ENCODE measurements around the gene DDX20.

Gene DDX20

DNA sequence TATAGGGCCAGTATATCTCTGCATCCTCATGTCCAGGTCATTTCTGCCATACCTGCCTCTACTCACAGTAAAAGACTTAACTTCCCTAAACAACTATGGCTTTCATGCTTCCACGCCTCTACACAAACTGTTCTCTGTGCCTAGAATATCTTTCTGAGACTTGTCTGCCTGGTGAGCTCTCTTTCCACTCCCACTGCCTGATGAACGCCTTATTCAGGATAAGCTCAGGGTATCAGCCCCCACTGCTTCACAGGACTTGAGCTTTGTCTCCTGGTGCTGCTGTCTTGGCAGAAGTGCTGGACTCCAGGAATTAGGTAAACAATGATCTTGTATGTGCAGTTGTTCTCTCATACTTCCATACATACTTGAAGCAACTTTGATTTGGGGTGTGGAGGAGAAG, 4.8 kb upstream of the DDX20 start:
- no peak for DNase-seq (ENCODE audit: low spot score)

DNA sequence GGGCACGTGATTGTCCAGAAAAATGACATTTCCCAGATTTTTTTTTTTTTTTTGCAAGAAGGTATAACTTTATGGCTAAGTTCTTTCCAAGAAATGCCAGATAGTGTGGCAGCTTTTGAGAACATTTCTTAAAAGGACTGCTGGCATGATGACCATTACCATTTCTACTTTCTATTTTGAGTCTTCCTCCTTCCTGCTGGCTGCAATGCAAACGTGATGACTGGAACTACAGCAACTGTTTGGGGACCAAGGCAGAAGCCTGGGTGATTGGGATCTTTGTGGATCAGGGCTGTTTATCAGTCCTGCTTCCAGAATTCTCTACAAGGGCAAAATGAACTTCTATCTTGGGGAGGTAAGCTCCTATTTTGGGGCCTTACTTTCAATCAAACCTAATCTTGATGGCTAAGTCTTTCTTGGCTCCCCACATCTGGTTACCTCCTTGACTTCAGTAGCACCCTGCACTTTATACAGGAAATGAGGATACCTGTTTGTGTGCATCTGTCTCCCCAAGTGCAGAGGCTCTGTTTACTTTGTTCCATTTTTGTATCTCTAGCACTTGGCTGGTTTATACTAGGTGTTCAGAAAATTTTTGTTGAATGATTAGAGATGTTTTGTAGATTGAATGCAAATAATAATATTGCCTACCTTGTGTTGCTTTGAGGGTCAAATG, 3.7 kb upstream of the DDX20 start:
- peak; percentile 55 for DNase-seq (ENCODE audit: low spot score)

DNA sequence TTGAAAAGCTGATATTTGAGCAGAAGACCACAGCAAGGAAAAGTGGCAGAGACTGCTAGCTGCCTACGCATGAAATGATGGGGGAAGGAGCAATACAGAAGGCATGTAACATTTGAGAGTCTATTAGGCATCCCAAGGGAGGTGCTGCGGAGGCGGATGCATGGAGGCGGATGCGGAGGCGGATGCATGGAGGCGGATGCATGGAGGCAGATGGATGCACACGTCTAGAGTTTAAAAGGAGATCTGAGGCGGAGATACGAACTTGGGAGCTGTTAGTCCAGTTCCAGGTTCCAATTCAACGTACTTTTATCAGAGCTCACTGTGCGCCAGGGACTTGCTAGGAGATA, 744 bp upstream of the DDX20 start:
- no peak for DNase-seq (ENCODE audit: low spot score)

DNA sequence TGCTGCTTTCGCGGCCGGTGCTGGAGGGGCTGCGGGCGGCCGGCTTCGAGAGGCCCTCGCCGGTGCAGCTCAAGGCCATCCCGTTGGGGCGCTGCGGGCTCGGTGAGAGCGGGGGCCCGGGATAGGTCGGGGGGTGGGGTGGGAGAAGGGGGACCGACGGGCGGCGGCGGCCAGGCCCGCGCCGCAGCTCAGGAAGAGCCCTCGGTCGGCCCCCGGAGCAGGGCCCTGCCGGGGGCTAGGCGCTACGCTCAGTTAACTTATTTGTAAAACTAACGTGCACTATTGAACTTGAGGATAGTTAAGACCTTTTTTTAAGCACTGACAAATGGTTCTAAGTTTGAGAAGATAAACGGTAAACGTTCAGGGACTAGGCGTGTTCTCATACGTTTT, 418 bp downstream of the DDX20 start:
- DNase-seq (ENCODE audit: low spot score), result no peak

DNA sequence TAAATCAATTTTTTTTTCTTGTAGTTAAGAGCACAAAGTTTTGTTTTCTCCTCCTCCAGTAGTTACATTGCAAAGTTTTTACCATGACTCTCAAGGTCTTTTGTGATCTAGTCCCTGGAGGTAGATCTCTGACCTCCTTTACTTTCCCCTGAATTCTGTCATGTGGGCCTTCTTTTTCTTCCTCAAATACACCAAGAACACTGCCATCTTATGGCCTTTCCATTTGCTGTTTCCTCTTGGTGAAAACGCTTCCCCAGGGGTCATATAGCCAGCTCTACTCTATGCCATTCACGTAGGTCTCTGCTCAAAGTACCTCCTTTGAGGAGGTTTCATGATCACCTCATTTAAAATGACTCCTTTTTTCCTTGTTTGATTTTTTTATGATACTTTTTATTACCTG, 2.7 kb downstream of the DDX20 start:
- DNase-seq (ENCODE audit: low spot score), result peak; percentile 51

DNA sequence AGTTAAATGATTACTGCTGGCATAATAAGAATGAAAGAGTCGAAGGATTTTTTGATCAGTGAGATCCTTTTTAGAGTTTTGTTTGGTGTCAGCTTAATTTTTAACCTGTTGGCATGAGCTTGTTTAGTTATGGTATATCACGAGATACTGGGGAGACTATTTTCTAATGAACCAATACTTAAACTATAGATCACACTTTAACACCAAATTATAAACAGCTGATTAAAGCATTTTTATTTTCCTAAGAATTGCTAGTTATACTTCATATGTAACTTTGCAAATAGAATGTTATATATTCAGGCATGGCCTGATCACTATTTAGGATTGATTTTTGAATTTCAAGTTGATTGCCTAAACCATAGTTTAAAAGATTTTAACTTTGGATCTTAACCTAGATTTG, 6.0 kb downstream of the DDX20 start:
- no peak for DNase-seq (ENCODE audit: low spot score)

DNA sequence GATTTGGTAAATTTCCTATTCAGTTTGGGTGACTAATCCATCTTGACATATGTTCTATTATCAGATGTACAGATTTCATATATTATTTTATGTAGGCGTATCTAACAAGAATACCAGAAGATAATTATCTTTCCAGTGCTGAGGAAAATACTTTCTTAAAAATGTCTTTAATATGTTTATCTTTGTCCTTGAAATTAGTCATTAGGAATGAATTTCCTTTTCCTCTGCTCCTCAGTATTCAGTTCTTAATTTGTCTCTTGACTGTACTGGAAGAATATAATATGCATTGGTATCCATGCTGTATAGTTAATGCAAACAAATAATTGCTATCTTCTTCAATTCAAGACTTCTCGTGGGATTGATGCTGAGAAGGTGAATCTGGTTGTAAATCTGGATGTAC, 6.6 kb downstream of the DDX20 start:
- DNase-seq (ENCODE audit: low spot score), result no peak

DNA sequence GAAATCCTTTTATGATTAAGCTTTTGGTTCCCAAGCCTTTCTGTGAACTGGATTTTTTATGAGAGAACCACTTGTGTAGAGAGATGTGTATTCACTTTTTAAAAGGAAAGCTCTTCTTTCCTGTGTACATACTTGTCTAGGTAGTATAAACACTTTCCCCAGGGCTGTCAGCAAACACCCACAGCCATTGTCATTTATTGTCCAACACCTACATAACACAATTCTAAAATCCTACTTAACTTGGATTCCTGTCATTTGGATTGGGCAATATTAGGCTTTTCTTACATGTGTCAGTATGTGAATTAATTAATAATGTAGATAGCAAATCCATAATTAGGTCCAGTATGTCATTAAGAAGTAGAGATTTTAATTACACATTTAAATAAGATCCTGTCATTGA, 12.3 kb downstream of the DDX20 start:
- no peak for DNase-seq (ENCODE audit: low spot score)

DNA sequence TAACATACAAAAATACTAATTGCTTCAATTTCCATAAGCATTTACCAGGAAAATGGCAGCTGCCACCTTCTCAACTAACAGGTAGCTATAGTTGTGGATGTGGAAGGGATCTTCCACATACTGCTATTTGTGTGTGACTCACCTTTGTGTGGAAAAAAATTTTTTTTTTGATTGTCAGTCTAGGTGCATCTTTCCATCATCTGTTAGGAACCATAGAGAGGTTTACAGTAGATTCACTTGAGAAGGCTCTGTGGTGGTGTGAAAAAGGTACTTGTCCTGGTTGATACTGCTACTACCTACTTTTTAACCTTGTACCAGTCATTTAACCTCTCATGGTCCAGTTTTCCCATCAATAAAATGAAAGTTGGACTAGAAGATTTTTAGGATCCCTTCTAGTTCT, 12.9 kb downstream of the DDX20 start:
- DNase-seq (ENCODE audit: low spot score), result no peak

DNA sequence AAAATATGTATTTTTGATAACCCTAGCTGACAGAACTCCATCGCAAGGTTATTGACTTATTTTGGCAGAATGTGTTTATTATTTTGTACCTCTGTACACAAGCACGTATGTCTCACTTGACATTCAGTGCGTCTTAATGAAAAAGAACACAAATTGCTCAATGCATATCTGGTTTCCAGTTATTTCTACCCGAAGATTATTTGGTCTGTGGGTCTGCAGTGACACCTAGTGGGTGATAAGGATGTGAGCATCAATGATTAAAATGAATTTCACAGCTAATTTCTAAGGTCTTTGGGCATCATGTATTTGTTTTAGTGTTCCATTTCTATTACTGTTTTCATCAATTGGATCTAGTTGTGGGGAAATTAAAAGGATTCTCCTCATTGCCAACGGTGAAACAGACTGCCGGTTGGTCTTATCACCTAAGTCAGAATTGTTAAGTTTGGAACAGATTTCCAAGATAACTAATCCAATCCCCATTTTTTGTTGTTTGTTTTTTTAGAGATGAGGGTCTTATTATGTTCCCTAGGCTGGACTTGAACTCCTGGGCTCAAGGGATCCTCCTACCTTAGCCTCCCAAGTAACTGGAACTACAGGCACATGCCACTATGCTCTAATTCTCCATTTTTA, 13.9 kb downstream of the DDX20 start:
- DNase-seq (ENCODE audit: low spot score), result peak; percentile 85

DNA sequence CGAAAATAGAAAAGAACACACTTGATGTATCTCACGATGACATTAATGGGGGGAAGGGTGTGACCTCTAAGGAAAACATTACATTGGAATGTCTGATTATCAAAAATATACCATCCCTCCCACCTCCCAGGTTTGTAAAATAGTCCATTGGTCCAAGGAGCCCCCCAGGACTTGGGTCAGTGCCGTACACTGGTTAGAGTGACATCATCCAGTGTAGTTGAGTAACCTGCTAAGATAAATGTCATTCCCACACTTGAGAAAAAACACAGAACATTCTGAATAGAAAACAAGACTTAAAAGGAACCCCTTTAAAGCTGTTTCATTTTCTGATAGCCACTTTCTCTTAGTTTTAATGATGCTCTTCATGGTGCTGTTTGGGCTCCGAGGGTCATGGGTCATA, 15.2 kb downstream of the DDX20 start:
- DNase-seq (ENCODE audit: low spot score), result no peak

DNA sequence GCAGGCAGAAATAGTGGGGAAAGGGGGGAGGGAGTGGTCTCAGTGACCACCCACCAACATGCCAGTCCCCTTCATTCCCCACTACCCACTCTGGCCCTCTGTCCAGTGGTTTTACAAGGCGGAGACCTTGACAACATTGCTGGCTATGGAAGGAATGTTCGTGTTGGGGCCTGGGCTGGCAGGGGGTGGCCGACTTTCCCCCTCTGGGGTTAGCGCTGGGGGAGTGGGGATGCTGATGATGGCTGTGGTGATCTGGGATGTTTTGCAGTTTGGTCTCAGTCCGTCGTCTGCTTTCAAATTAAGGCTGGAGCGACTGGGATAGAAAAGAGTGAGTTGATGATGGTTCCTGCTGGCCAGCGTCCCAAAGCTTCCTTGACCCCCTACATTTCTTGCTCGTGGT, 20.3 kb downstream of the DDX20 start:
- no peak for DNase-seq (ENCODE audit: low spot score)

DNA sequence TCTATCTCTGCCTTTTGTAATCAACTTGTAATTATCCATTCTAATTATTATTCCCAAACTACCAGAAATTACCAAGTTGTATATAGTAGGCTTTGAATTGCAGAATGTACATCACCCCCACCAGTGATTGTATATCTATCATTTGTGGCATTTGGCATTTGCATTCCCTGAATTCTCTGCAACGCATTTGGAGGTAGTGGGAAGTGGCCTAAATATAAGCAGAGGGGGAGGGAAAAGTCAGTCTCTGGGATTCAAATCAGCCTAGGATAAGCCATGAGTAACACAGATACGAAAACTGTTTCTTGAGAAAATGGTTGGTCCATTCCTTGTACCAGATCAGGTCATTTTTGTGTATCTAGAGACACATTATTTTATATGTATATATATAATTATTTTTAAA, 20.7 kb downstream of the DDX20 start:
- DNase-seq (ENCODE audit: low spot score), result no peak

DNA sequence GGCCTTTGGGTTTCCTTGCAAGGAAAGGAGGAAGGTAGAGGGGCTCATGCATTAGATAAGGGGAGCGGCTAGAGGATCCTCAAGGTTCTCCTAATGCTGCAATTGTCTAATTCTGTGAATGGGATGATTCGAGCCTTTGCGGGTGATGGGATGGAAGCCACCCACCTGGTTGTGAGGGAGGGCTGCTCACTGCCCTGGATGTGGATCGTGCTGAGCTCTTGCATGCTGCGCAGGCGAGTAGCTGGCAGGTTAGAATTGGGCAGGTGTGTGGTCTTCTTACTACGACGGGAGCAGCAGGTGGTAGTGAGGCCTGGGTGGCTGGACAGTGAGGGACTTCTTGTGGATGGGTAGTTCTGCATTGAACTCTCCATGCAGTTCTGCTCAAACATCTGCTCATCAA, 21.2 kb downstream of the DDX20 start:
- DNase-seq (ENCODE audit: low spot score), result no peak

DNA sequence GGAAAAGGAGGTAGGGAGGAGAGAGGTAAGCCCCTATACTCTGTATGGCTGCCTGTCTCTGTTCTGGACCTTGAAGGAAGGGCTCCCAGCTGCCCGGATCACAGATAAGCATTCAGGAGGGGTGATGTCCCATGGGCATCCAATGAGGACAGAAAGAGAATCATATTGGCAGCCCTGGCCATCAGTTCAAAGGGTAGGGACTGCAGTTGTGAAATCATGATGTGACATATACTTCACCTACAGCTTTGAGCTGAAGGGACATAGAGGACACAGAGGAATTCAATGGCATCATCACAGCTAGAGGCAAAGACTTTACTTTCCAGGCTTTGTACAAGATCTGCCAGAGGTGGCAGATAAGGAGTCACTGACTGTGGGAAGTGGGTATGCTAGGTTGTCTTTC, 21.6 kb downstream of the DDX20 start:
- DNase-seq (ENCODE audit: low spot score), result no peak

DNA sequence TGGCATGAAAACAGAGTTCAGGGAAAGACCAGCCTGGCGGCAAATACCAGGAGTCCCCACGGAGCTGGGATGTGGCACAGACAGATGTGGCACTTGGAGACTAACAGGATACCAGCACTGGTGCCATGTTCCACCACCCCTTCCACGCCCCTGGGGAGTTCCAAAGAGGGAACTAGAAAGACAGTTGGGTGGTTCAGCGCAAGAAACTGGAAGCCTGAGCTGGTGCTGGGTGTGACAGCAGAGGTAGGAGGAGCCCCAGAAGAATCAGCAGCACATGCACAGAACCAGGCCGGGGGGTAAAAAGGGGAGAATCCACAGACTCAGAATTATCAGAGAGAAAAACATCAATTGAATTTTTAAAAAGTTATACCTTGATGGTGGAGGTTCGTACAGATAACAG, 22.4 kb downstream of the DDX20 start:
- no peak for DNase-seq (ENCODE audit: low spot score)

DNA sequence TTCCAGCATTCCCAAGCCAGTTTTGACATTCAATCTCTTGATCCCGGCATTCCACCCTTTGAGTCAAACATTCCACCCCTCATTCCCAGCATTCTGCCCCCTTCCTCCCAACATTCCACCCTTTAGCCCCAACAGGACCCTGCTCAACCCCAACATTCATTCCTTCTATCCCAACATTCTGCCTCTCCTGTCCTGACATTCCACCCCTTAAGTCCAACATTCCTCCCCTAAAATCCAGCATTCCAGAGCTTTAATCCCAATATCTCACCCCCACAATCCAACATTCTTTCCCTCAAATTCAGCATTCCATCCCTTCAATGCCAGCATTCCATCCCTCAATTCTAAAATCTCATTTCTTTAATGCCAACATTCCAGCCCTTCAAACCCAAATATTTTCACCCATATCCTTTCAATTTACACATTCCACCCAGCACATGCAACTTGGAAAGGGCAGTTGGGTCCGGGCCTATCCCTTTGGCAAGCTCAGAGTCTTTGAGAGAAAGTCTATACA, 22.9 kb downstream of the DDX20 start:
- DNase-seq (ENCODE audit: low spot score), result no peak

DNA sequence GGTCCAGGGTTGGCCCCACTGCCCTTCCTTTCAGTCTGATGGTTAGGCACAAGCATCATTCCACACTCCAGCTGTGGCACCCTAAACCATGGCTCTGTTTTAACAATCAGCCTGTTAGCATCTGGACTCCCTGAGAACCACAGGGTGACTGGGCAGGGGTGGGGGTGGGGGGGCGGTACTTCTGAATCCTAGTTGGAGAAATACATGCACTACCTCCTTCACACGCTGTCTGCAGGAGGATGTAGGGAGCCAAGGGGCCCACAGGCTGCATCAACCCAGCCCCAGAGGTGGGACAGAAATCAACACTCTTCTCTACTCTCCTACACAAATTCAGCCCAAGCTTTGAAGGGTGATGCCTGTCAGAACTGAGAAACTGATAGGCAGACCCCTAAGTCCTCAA, 23.8 kb downstream of the DDX20 start:
- DNase-seq (ENCODE audit: low spot score), result no peak

DNA sequence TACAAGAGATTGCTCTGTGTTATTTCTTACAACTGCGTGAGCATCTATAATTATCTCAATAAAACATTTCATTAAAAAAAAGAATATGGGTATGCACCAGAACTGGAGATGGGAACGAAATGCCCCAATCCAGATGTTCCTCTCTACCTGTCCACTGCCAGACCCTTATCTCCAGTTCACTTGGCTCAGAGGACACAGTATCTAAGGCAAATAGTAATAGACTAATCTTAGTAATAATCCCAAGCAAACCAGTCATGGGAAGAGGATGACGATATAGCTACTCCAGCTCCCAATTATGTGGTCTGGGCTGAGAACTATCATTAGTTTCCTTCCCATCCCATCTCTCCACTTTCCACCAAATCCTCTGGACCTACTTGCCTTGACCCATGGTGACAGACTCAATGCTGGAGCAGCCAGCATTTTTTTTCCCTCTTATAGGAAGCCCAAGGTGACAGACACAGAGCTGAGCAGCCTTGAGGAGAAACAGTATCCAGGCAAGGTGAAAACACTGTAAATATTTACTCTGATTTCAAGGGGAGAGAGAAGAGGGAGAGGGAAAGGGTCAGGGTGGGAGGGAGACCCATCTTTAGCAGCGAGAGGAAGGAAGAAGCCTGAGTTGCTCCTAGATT, 28.7 kb downstream of the DDX20 start:
- no peak for DNase-seq (ENCODE audit: low spot score)

DNA sequence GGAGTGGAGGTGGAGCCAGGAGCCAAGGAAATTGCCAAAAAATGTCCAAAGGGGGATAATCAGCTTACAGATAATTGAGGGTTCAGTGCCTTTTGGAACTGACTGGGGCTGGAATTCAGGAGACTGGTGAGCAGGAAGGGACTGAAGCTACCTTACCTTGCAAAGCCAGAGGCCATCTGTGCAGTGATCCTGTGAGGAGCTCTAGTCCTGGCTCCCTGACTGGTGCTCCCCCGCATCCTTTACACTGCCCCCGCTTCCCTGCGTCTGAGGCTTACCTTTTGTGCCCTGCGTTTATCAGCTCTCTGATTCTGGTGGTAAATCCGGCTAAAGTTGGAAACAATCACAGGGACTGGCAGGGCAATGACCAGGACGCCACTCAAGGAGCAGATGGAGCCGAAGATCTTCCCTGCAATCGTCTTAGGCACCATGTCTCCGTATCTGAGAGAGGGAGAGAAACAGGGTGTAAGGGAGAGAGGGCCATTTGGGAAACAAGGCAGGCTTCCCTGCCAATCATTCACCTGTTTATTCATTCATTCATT, 31.0 kb downstream of the DDX20 start:
- DNase-seq (ENCODE audit: low spot score), result no peak

DNA sequence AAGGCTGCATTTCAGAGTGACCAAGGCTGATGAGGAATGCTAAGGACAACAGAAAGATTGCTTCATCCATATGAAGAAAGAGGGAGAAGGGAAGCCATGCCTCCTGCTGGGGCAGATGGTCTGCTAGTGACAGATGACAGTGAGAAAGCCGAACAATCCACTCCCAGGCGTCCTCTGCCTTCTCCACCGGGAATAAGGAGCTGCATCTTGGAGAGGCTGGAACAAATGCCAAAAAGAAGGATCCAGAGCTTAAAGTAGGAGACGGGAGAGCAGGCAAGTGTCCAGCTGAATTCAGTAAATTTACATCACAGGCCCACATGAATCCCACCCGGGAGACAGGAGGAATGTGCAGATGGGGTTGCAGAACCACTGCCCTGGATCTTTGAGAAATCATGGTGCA, 33.4 kb downstream of the DDX20 start:
- DNase-seq (ENCODE audit: low spot score), result no peak

DNA sequence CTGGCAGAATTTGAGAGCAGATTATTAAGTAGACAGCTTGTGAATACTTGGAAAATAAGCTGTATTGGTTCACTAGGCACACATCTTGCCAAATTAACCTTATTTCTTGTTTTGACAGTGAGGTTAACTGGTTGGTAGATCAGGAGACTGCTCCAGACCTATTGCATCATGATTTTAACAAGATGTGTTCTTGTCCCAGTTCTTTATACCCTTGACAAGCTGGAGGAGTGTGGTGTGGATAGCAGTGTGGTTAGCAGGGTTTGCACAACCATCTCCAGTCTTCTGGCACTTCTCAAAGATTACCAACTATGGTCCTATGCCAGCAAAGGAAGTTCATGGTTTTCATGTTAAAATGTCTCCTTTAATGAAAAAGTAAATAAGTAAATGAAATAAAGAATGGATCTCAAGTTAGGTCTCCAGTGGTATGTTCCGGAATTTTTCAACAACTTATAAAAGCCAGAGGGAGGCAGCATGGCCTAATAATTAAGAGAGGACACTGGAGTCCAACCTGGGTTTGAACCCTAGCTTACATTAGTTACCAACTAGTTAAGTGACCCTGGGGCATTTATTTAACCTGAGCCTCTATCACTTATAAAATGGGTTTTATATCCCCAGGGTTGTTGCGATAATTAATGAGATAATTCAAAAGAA, 34.1 kb downstream of the DDX20 start:
- DNase-seq (ENCODE audit: low spot score), result no peak

DNA sequence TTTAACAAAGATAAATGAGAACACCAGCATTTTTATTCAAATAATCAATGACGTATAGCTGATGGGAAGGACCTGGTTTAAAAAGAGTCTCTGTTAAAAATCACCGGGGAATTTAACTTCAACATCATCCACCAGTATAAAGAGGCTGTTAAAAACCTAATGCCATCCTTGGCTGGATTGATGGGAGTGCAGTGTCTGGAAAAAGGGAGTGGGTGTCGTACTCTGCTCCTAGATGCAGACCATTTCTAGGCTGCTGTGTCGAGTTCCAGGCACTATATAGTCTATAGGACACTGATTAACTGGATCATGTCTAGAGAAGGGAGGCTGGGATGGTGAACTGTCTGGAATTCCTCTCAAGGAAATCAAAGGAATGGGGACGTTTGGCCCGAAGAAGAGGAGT, 36.1 kb downstream of the DDX20 start:
- DNase-seq (ENCODE audit: low spot score), result no peak
